BLaER1 treated with 17β-estradiol and CSF1 and Interleukin-3, amounts not matched to agents 10 nM and 100 nM (cell line): ENCODE results near the gene ZNF230.

Experiments
- H3K27ac ChIP-seq, 11 experiments: shearing (Covaris generic); formaldehyde crosslinking; 2 replicates each; pipeline ENCODE4 v1.8.1; 2022
- H3K27me3 ChIP-seq, 11 experiments: shearing (Covaris generic); formaldehyde crosslinking; 2 replicates each; pipeline ENCODE4 v1.8.1; 2022
- H3K36me3 ChIP-seq, 11 experiments: shearing (Covaris generic); formaldehyde crosslinking; 2 replicates each; pipeline ENCODE4 v1.8.1; 2022
- H3K4me1 ChIP-seq, 10 experiments: shearing (Covaris generic); formaldehyde crosslinking; 2 replicates each; pipeline ENCODE4 v1.8.1; 2022
- H3K4me2 ChIP-seq, 11 experiments: shearing (Covaris generic); formaldehyde crosslinking; 2 replicates each; pipeline ENCODE4 v1.8.1; 2022
- H3K4me3 ChIP-seq, 10 experiments: shearing (Covaris generic); formaldehyde crosslinking; 2 replicates each; pipeline ENCODE4 v1.8.1; 2022
- H3K9ac ChIP-seq, 11 experiments: shearing (Covaris generic); formaldehyde crosslinking; 2 replicates each; pipeline ENCODE4 v1.8.1; 2022
- H3K9me3 ChIP-seq, 11 experiments: shearing (Covaris generic); formaldehyde crosslinking; replicated peaks in 1 of 11; 2 replicates each; pipeline ENCODE4 v1.8.1; 2022
- H4K20me1 ChIP-seq, 11 experiments: shearing (Covaris generic); formaldehyde crosslinking; 2 replicates each; pipeline ENCODE4 v1.8.1; 2022
- Cebpa-rat ChIP-seq, 11 experiments: shearing (Covaris generic); IDR thresholded peaks; 2 replicates each; pipeline ENCODE4 v1.8.1; 2022

ZNF230 gene

GRCh38 chr19:43984687-43985000, 18.1 kb upstream of the ZNF230 start:
- Histone ChIP-seq H3K4me1 (peaks cover 3 to 18% (median 8%) of the 10 kb centered on the region in 10 experiments; a peak in 14 of 20 replicates), H3K4me2 (peak overlapping the region; percentile 72 to 86 (median 78)), H3K27me3 (no peaks in the 10 kb centered on the region), H3K4me3 (peak overlapping the region; percentile 59 to 73 (median 68)), H3K9ac (peak overlapping the region in 10 of 11 experiments; percentile 62 to 78 (median 69); a peak in 20 of 22 replicates), H4K20me1 (no peaks in the 10 kb centered on the region), H3K27ac (peak overlapping the region in 5 of 11 experiments; percentile 2 to 45 (median 32); a peak in 3 of 22 replicates), H3K9me3 (peaks cover 4 to 41% (median 10%) of the 10 kb centered on the region in 11 experiments; a peak in 16 of 22 replicates), H3K36me3 (peaks cover 8 to 19% (median 9%) of the 10 kb centered on the region in 11 experiments; a peak in 20 of 22 replicates)
- no peak for TF ChIP-seq Cebpa-rat (IDR thresholded peaks at IDR 0.05)

DNA sequence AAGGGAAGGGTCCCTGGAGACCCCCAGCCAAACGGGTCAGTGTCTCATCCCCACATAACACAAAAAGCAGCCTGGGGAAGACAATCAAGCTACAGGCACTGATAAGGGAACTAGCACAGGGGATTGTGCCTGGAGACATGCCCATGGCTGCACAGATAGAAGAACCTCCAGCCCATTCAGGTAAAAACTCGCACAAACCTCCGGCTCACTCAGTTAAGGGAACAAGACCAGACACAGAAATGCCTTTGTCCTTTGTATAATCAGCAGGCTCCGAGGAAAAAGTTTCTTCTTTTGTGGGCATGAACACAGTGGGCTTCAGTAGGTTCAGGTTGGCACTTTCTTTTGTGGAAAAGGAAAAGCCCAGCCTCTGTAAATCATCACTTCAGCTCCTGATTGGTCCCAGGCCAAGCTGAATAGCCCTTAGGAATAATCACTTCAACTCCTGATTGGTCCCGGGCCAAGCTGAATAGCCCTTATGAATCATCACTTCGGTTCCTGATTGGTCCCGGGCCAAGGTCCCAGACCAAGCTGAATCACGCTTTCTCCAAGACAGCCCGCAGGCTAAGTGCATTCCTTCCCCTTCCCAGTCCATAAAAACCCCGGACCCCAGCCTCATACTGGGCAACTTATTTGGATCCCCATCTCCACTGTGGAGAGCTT, 5.0 kb upstream of the ZNF230 start:
- Histone ChIP-seq H3K27ac (no peak overlapping the region), H3K4me2 (no peak overlapping the region), H3K27me3 (no peaks in the 10 kb centered on the region), H3K36me3 (peaks cover 31 to 55% (median 47%) of the 10 kb centered on the region in 11 experiments), H4K20me1 (no peaks in the 10 kb centered on the region), H3K9me3 (peaks cover 0 to 12% (median 5%) of the 10 kb centered on the region in 11 experiments; a peak in 8 of 22 replicates), H3K4me1 (peaks cover 4 to 8% (median 6%) of the 10 kb centered on the region in 10 experiments; a peak in 12 of 20 replicates), H3K4me3 (no peak overlapping the region), H3K9ac (no peak overlapping the region)
- no peak for TF ChIP-seq Cebpa-rat (IDR thresholded peaks at IDR 0.05)

- Histone ChIP-seq H4K20me1 (no peaks in the 10 kb centered on the region), H3K27ac (peak overlapping the region; percentile 66 to 93 (median 80)), H3K9ac (peak overlapping the region; percentile 78 to 90 (median 82)), H3K9me3 (peaks cover 25 to 39% (median 26%) of the 10 kb centered on the region in 11 experiments), H3K4me3 (peak overlapping the region; percentile 75 to 99 (median 88)), H3K4me2 (peak overlapping the region; percentile 75 to 96 (median 88)), H3K36me3 (peaks cover 20 to 34% (median 24%) of the 10 kb centered on the region in 11 experiments), H3K4me1 (peaks cover 14 to 28% (median 17%) of the 10 kb centered on the region in 10 experiments), H3K27me3 (no peaks in the 10 kb centered on the region)
- no peak for TF ChIP-seq Cebpa-rat (IDR thresholded peaks at IDR 0.05)
Observed at GRCh38 chr19:44002212-44002565, 568 bp upstream of the ZNF230 start.

DNA sequence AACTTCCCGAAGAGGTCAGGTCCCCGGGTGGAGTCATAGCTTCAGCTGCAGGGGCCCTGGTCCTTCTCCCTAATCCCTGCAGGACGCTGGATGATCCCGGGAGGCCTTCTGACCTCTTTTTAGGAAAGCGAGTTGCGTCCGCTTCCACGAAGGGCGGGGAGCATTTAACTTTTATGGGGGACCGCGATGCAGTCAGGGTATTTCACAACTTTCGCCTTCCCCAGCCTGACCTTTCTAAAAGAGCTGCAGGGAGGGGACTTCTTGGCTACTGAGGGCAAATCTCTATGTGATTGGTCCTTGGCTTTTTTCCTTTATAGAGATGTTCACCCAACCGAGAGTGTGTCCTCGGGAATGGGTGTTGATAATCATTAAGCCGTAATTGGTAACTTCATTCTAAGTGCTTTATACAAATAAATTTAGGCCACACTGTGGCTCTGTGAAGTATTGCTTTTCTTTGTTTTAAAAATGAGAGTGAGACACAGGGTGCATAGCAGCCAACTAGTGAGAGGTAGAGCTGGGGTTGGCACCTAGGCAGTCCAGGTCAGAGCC, 778 bp downstream of the ZNF230 start:
- Histone ChIP-seq H3K9me3 (peaks cover 38 to 53% (median 40%) of the 10 kb centered on the region in 11 experiments), H3K27me3 (no peaks in the 10 kb centered on the region; a peak in 1 of 22 replicates), H4K20me1 (no peaks in the 10 kb centered on the region), H3K9ac (peak overlapping the region; percentile 78 to 90 (median 82)), H3K4me3 (peak overlapping the region; percentile 75 to 99 (median 88)), H3K4me1 (peaks cover 14 to 28% (median 17%) of the 10 kb centered on the region in 10 experiments), H3K27ac (peak overlapping the region; percentile 36 to 93 (median 80); a peak in 21 of 22 replicates), H3K36me3 (peaks cover 28 to 39% (median 33%) of the 10 kb centered on the region in 11 experiments), H3K4me2 (peak overlapping the region; percentile 75 to 93 (median 87))
- TF ChIP-seq Cebpa-rat (IDR thresholded peaks at IDR 0.05), result peak in 7 of 11 experiments; percentile 16 to 77 (median 39); a peak in 8 of 22 replicates

DNA sequence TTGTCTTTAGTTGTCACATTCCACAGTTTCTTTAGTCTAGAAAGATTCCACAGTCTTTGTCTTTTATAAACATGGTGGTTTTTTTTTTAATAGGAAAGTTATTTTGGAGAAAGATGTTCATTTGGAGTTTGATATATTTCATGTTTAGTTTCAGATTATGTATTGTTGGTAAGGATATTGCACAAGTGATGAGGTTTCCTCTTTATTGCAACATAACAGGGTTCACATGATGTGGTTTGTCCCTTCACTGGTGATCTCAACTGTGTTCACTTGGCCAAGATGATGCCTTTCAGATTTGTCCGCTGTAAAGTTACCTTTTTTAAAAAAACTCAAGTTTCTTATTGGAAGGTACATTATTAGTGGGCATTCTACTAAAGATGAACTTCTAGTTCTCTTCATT, 3.2 kb downstream of the ZNF230 start:
- Histone ChIP-seq H3K27ac (peak overlapping the region in 6 of 11 experiments; percentile 27 to 55 (median 48); a peak in 10 of 22 replicates), H3K36me3 (peaks cover 53 to 63% (median 58%) of the 10 kb centered on the region in 11 experiments), H3K4me2 (peak overlapping the region in 6 of 11 experiments; percentile 4 to 50 (median 28); a peak in 6 of 22 replicates), H3K4me1 (peaks cover 14 to 28% (median 17%) of the 10 kb centered on the region in 10 experiments), H3K27me3 (peaks cover 0 to 4% (median 0%) of the 10 kb centered on the region in 11 experiments; a peak in 1 of 22 replicates), H4K20me1 (no peaks in the 10 kb centered on the region), H3K9ac (no peak overlapping the region), H3K4me3 (peak overlapping the region in 2 of 10 experiments; percentile 13 to 23; a peak in 3 of 20 replicates), H3K9me3 (peaks cover 59 to 75% (median 64%) of the 10 kb centered on the region in 11 experiments)
- TF ChIP-seq Cebpa-rat (IDR thresholded peaks at IDR 0.05), result peak in 2 of 11 experiments; percentile 64 to 66; a peak in 4 of 22 replicates

DNA sequence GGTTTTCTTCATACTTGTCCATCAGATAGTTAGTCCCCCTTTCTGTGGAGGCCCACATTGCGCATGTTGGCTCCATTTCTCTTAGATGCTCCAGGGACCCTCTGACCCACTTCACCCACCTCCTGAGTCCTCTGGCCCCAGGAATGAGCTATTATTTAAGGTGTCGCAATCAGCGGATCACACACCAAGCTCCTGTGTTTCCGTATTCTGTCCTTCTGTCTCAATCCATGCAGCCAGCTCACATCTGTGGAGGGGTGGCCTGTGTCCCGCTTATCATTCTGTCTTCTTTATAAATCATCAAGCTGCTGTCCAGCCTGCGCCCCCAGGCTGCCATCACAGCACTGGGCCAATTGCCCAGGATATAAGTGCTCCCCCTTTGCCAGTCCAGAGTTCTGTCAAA, 4.7 kb downstream of the ZNF230 start:
- Histone ChIP-seq H3K27me3 (peaks cover 0 to 4% (median 0%) of the 10 kb centered on the region in 11 experiments; a peak in 1 of 22 replicates), H3K4me1 (peaks cover 7 to 22% (median 10%) of the 10 kb centered on the region in 10 experiments; a peak in 19 of 20 replicates), H3K9me3 (peaks cover 74 to 82% (median 79%) of the 10 kb centered on the region in 11 experiments), H3K36me3 (peaks cover 68 to 78% (median 73%) of the 10 kb centered on the region in 11 experiments), H4K20me1 (no peaks in the 10 kb centered on the region), H3K4me3 (peak overlapping the region in 6 of 10 experiments; percentile 4 to 41 (median 12); a peak in 4 of 20 replicates), H3K4me2 (no peak overlapping the region), H3K27ac (no peak overlapping the region), H3K9ac (no peak overlapping the region)
- peak in 4 of 11 experiments; percentile 37 to 71 (median 50); a peak in 6 of 22 replicates for TF ChIP-seq Cebpa-rat (IDR thresholded peaks at IDR 0.05)

DNA sequence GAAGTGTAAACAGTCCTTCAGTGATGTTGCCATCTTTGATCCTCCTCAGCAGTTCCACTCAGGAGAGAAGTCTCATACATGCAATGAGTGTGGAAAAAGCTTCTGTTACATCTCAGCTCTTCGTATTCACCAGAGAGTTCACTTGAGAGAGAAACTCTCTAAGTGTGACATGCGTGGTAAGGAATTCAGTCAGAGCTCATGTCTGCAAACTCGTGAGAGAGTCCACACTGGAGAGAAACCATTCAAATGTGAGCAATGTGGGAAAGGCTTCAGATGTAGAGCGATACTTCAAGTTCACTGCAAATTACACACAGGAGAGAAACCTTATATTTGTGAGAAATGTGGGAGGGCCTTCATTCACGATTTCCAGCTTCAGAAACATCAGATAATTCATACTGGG, 7.7 kb downstream of the ZNF230 start:
- Histone ChIP-seq H3K9ac (no peak overlapping the region), H3K4me3 (peak overlapping the region; percentile 8 to 51 (median 32); a peak in 15 of 20 replicates), H3K27me3 (peaks cover 0 to 4% (median 0%) of the 10 kb centered on the region in 11 experiments; a peak in 1 of 22 replicates), H3K27ac (no peak overlapping the region), H4K20me1 (no peaks in the 10 kb centered on the region), H3K36me3 (peaks cover 77 to 94% (median 83%) of the 10 kb centered on the region in 11 experiments), H3K9me3 (peaks cover 100% of the 10 kb centered on the region in 11 experiments), H3K4me1 (peaks cover 0 to 9% (median 3%) of the 10 kb centered on the region in 10 experiments; a peak in 9 of 20 replicates), H3K4me2 (no peak overlapping the region)
- TF ChIP-seq Cebpa-rat (IDR thresholded peaks at IDR 0.05), result no peak

DNA sequence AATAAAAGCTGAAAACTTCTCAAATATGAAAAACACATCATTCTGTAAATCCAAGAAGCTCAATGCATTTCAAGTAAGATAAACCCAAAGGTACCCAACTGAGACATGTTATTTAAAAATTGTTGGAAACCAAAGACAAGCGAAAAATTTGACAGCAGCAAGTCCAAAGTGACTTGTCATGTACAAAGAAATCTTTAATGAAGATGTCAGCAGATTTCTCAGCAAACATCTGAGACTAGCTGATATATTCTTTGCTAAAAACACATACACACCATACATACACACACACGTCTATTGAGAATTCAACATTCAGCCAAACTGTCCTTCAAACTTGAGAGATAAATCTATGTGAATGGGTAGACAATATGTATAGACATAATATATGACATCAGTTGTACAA, 16.7 kb downstream of the ZNF230 start:
- no peaks in the 10 kb centered on the region for H4K20me1 ChIP-seq
- peaks cover 0 to 3% (median 0%) of the 10 kb centered on the region in 10 experiments; a peak in 1 of 20 replicates for H3K4me1 ChIP-seq
- no peak overlapping the region for H3K4me3 ChIP-seq
- peaks cover 0 to 4% (median 0%) of the 10 kb centered on the region in 11 experiments; a peak in 2 of 22 replicates for H3K36me3 ChIP-seq
- no peak for TF ChIP-seq Cebpa-rat (IDR thresholded peaks at IDR 0.05)
- H3K9me3 ChIP-seq, result peaks cover 37 to 78% (median 60%) of the 10 kb centered on the region in 11 experiments
- H3K4me2 ChIP-seq, result no peak overlapping the region
- H3K9ac ChIP-seq, result no peak overlapping the region
- H3K27me3 ChIP-seq, result no peaks in the 10 kb centered on the region
- H3K27ac ChIP-seq, result no peak overlapping the region
